Nephron (organoid): Measurements from ENCODE around the gene SLC12A5.
A peak's percentile ranks its signal among the peaks of the same experiment; 100 is the strongest.
"Not testable (repeated sequence)": the region's sequence is repeated elsewhere in the genome, so short reads cannot be mapped to it uniquely, and the experiment has no call there.

Experiments used
- H3K27ac Mint-ChIP-seq, 3 experiments: 2 replicates each; pipeline ENCODE4 v1.8.0; 2020; ENCODE audit warnings: mixed read lengths in 3 of 3, mild to moderate bottlenecking in 2 of 3, moderate library complexity in 1 of 3
- H3K27me3 Mint-ChIP-seq: 2 replicates; pipeline ENCODE4 v1.8.0; 2021; ENCODE audit warnings: low read depth, mild to moderate bottlenecking, moderate library complexity, mixed read lengths
- H3K36me3 Mint-ChIP-seq: 2 replicates; pipeline ENCODE4 v1.8.0; 2020; ENCODE audit warnings: low read depth, mixed read lengths
- H3K4me1 Mint-ChIP-seq: 2 replicates; pipeline ENCODE4 v1.8.0; 2020; ENCODE audit warnings: mixed read lengths
- H3K4me3 Mint-ChIP-seq, 3 experiments: 2 replicates each; pipeline ENCODE4 v1.8.0; 2020; ENCODE audit warnings: mild to moderate bottlenecking in 3 of 3, mixed read lengths in 3 of 3, moderate library complexity in 2 of 3
- H3K9me3 Mint-ChIP-seq: 2 replicates; pipeline ENCODE4 v1.8.0; 2020; ENCODE audit warnings: mixed read lengths
- TF ChIP-seq, protein P1 (sequence below), 3 experiments: fragments of 200-600 bp; sonication (generic); IDR thresholded peaks; one replicate each; pipeline ENCODE4 v1.5.0; 2021; ENCODE audit warnings: antibody characterized with exemption in 3 of 3; ENCODE audit not compliant: unreplicated experiment in 3 of 3

SLC12A5 gene

DNA sequence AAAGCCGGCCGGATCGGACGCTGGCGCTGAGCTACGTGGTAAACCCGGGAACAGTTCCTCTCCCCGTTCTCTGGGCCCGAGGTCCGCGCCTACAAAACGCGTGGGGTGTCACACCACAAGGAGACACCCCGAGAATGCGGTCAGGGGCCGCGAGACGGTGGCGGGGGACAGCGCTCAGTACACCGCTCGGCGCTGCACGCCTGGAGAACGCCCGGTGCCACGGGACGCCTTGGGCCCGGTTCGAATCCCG, 60.1 kb downstream of the SLC12A5 start:
- Mint-ChIP-seq H3K27ac (peak overlapping the region; percentile 61 to 96 (median 71)), H3K36me3 (no peaks in the 10 kb centered on the region), H3K4me3 (peak overlapping the region; percentile 89 to 93 (median 91)), H3K9me3 (no peaks in the 10 kb centered on the region), H3K27me3 (peaks cover 5% of the 10 kb centered on the region), H3K4me1 (peaks cover 40% of the 10 kb centered on the region)
- TF ChIP-seq, protein P1, sequence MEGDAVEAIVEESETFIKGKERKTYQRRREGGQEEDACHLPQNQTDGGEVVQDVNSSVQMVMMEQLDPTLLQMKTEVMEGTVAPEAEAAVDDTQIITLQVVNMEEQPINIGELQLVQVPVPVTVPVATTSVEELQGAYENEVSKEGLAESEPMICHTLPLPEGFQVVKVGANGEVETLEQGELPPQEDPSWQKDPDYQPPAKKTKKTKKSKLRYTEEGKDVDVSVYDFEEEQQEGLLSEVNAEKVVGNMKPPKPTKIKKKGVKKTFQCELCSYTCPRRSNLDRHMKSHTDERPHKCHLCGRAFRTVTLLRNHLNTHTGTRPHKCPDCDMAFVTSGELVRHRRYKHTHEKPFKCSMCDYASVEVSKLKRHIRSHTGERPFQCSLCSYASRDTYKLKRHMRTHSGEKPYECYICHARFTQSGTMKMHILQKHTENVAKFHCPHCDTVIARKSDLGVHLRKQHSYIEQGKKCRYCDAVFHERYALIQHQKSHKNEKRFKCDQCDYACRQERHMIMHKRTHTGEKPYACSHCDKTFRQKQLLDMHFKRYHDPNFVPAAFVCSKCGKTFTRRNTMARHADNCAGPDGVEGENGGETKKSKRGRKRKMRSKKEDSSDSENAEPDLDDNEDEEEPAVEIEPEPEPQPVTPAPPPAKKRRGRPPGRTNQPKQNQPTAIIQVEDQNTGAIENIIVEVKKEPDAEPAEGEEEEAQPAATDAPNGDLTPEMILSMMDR (IDR thresholded peaks at IDR 0.05; ENCODE audit: unreplicated experiment in 3 of 3) = no peak

- Mint-ChIP-seq H3K36me3 (no peaks in the 10 kb centered on the region), H3K4me3 (peak within 1 kb of the TSS; percentile 89 to 93 (median 91)), H3K9me3 (no peaks in the 10 kb centered on the region), H3K4me1 (peaks cover 40% of the 10 kb centered on the region), H3K27me3 (peaks cover 5% of the 10 kb centered on the region), H3K27ac (peak within 1 kb of the TSS; percentile 61 to 96 (median 94))
- TF ChIP-seq, protein P1 (IDR thresholded peaks at IDR 0.05; ENCODE audit: unreplicated experiment in 3 of 3) = peak in 1 of 3 experiments; percentile 22
Measured at GRCh38 chr20:46089417-46090388, 60.7 kb downstream of the SLC12A5 start, which contains the start of gene NCOA5. NCOA5 (minus strand) TSS chr20:46089962; CDS start chr20:46079424, 10,538 bp downstream.

DNA sequence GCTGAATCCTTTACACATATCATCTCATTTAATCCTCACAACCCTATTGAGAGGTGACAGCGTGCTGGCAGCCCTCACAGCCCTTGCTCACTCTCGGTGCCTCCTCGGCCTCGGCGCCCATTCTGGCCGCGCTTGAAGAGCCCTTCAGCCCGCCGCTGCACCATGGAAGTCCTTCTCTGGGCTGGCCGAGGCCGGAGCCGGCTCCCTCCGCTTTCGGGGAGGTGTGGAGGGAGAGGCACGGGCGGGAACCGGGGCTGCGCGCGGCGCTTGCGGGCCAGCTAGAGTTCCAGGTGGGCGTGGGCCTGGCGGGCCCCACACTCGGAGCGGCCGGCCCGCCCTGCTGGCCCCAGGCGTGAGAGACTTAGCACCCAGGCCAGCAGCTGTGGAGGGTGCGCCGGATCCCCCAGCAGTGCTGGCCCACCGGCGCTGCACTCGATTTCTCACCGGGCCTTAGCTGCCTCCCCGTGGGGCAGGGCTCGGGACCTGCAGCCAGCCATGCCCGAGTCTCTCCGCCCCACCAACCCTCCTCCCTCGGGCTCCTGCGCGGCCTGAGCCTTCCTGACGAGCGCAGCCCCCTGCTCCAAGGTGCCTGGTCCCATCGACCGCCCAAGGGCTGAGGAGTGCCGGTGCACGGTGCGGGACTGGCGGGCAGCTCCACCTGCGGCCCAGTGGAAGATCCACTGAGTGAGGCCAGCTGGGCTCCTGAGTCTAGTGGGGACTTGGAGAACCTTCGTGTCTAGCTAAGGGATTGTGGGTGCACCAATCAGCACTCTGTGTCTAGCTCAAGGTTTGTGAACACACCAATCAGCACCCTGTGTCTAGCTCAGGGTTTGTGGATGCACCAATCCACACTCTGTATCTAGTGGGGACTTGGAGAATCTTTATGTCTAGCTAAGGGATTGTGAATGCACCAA, 62.9 kb downstream of the SLC12A5 start:
- H3K9me3 Mint-ChIP-seq, H3K27ac Mint-ChIP-seq, H3K27me3 Mint-ChIP-seq, H3K36me3 Mint-ChIP-seq: not testable (repeated sequence)
- H3K4me1 Mint-ChIP-seq = peaks cover 20% of the 10 kb centered on the region
- peak overlapping the region in 2 of 3 experiments; percentile 17 to 34 for H3K4me3 Mint-ChIP-seq

- Mint-ChIP-seq H3K27me3 (peaks cover 16% of the 10 kb centered on the region), H3K9me3 (no peaks in the 10 kb centered on the region), H3K27ac (no peak overlapping the region), H3K36me3 (no peaks in the 10 kb centered on the region), H3K4me1 (peaks cover 7% of the 10 kb centered on the region), H3K4me3 (no peak overlapping the region)
- TF ChIP-seq, protein P1 (IDR thresholded peaks at IDR 0.05; ENCODE audit: unreplicated experiment in 3 of 3) = no peak
Measured at GRCh38 chr20:46093531-46093930, 64.5 kb downstream of the SLC12A5 start.

DNA sequence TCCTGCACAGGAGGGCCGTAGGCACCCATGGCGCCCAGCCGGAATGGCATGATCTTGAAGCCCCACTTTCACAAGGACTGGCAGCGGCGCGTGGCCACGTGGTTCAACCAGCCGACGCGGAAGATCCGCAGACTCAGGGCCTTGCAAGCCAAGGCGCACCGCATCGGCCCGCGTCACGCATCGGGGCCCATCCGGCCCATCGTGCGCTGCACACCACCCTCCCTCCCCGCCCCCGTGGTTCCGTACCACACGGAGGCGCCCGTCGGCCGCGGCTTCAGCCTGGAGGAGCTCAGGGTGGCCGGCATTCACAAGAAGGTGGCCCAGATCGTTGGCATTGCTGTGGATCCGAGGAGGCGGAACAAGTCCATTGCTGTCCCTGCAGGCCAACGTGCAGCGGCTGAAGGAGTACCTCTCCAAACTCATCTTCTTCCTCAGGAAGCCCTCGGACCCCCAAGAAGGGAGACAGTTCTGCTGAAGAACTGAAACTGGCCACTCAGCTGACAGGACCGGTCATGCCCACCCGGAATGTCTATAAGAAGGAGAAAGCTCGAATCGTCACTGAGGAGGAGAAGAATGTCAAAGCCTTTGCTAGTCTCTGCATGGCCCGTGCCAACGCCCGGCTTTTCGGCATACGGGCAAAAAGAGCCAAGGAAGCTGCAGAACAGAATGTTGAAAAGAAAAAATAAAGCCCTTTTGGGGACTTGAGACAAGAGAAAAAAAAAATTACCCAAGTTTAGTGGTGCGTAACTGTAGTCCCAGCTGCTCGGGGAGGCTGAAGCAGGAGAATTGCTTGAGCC, 70.7 kb downstream of the SLC12A5 start:
- Mint-ChIP-seq H3K27me3 (peaks cover 59% of the 10 kb centered on the region), H3K36me3 (no peaks in the 10 kb centered on the region), H3K9me3 (peaks cover 11% of the 10 kb centered on the region), H3K27ac (no peak overlapping the region), H3K4me3 (no peak overlapping the region), H3K4me1 (no peaks in the 10 kb centered on the region)
- TF ChIP-seq, protein P1 (IDR thresholded peaks at IDR 0.05; ENCODE audit: unreplicated experiment in 3 of 3) = no peak

DNA sequence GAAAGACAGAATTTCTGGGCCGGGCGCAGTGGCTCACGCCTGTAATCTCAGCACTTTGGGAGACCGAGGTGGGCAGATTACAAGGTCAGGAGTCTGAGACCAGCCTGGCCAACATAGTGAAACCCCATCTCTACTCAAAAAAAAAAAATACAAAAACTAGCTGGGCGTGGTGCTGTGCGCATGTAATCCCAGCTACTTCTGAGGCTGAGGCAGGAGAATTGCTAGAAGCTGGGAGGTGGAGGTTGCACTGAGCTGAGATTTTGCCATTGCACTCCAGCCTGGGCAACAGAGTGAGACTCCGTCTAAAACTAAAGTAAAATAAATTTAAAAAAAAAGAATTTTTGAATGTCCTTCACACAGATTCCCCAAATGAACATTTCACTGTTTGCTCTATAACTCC, 71.4 kb downstream of the SLC12A5 start:
- H3K4me3 Mint-ChIP-seq, H3K27ac Mint-ChIP-seq, H3K4me1 Mint-ChIP-seq, H3K36me3 Mint-ChIP-seq: not testable (repeated sequence)
- Mint-ChIP-seq H3K9me3 (peaks cover 11% of the 10 kb centered on the region), H3K27me3 (peaks cover 63% of the 10 kb centered on the region)
